Measurements from ENCODE around the gene ZMAT5. TPM values are rescaled to one million over a fixed set of nuclear protein-coding genes. Genes with fewer than 3 reads are reported as not detected.

The ZMAT5 gene
- total RNA-seq, 1 donor from 2014 or later, result 18.3 TPM

- TF ChIP-seq, protein P1, sequence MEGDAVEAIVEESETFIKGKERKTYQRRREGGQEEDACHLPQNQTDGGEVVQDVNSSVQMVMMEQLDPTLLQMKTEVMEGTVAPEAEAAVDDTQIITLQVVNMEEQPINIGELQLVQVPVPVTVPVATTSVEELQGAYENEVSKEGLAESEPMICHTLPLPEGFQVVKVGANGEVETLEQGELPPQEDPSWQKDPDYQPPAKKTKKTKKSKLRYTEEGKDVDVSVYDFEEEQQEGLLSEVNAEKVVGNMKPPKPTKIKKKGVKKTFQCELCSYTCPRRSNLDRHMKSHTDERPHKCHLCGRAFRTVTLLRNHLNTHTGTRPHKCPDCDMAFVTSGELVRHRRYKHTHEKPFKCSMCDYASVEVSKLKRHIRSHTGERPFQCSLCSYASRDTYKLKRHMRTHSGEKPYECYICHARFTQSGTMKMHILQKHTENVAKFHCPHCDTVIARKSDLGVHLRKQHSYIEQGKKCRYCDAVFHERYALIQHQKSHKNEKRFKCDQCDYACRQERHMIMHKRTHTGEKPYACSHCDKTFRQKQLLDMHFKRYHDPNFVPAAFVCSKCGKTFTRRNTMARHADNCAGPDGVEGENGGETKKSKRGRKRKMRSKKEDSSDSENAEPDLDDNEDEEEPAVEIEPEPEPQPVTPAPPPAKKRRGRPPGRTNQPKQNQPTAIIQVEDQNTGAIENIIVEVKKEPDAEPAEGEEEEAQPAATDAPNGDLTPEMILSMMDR (IDR thresholded peaks at IDR 0.05), result no peak
- Histone ChIP-seq H3K27me3 (ENCODE audit: low read depth) (no peaks in the 10 kb centered on the region), H3K9me3 (no peaks in the 10 kb centered on the region), H3K36me3 (peaks cover 86% of the 10 kb centered on the region), H3K27ac (no peak overlapping the region), H3K4me1 (peaks cover 35% of the 10 kb centered on the region), H3K4me3 (no peak overlapping the region)
- ATAC-seq (no peak), DNase-seq (no peak)
- intact Hi-C loops (cut with DNase I), result no loop called here
Observed at GRCh38 chr22:29803190-29803589, 36.4 kb upstream of the ZMAT5 start.

- H3K9me3 ChIP-seq, result no peaks in the 10 kb centered on the region
- no peak overlapping the region for H3K4me3 ChIP-seq
- ATAC-seq, result no peak
- peaks cover 81% of the 10 kb centered on the region for H3K36me3 ChIP-seq
- TF ChIP-seq, protein P1 (IDR thresholded peaks at IDR 0.05), result no peak
- peaks cover 49% of the 10 kb centered on the region for H3K4me1 ChIP-seq
- intact Hi-C loops (cut with DNase I), result no loop called here
- no peaks in the 10 kb centered on the region for H3K27me3 ChIP-seq (ENCODE audit: low read depth)
- peak overlapping the region; percentile 81 for H3K27ac ChIP-seq
- no peak for DNase-seq
Observed at GRCh38 chr22:29801796-29802195, 35.0 kb upstream of the ZMAT5 start.

DNA sequence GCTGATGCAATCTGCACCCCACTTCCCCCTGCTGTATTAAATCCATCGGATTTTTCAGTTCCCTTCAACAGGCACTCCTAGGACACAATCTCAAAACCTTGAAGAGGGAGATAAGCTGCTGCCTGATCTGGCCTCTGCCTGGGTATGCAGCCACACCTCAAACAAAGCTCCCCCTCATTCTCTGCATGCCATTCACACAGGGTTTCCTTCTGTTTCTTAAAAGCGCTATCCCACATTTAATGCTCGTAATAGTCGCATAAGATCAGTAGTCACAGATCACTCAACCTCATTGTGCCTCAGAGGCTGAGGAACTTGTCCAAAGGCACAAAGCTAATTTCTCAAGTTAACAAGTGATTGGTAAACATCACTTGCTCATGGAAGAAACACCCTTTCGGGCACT lies 34.3 kb upstream of the ZMAT5 start:
- H3K36me3 ChIP-seq, result peaks cover 81% of the 10 kb centered on the region
- H3K4me3 ChIP-seq, result no peak overlapping the region
- H3K9me3 ChIP-seq, result no peaks in the 10 kb centered on the region
- no peaks in the 10 kb centered on the region for H3K27me3 ChIP-seq (ENCODE audit: low read depth)
- ATAC-seq, result peak; percentile 46 to 72
- TF ChIP-seq, protein P1 (IDR thresholded peaks at IDR 0.05), result no peak
- DNase-seq, result no peak
- peak overlapping the region; percentile 81 for H3K27ac ChIP-seq
- H3K4me1 ChIP-seq, result peaks cover 51% of the 10 kb centered on the region
- intact Hi-C loops (cut with DNase I), result no loop called here

DNA sequence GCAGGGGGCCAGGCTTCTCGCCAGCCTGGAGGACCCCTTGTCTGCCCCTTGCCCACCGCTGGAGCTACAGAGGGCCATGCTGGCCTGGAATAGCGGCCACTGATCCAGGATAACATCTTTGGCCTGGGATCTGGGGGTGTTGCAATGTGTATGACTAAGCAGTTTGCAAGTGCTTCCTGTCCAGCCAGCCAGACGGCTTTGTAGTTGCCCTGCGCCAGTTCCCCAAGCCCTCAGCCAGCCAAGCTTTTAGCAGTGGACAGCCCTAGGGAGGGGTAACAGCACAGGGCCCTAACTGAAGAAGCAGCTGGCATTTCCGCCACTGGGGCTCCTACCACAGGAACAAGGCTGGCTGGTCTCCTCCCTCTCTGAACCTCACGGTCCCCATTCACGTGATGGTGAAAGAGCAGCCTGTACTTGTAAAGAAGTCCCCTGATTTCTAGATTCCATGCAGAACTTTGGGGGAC lies 32.4 kb upstream of the ZMAT5 start:
- H3K4me3 ChIP-seq, result peak overlapping the region; percentile 12
- no peaks in the 10 kb centered on the region for H3K9me3 ChIP-seq
- H3K27me3 ChIP-seq (ENCODE audit: low read depth), result no peaks in the 10 kb centered on the region
- peak overlapping the region; percentile 81 for H3K27ac ChIP-seq
- H3K4me1 ChIP-seq, result peaks cover 51% of the 10 kb centered on the region
- peak; percentile 96 for ATAC-seq
- TF ChIP-seq, protein P1 (IDR thresholded peaks at IDR 0.05), result no peak
- DNase-seq, result peak; percentile 95
- intact Hi-C loops (cut with DNase I), result no loop called here
- H3K36me3 ChIP-seq, result peaks cover 79% of the 10 kb centered on the region

DNA sequence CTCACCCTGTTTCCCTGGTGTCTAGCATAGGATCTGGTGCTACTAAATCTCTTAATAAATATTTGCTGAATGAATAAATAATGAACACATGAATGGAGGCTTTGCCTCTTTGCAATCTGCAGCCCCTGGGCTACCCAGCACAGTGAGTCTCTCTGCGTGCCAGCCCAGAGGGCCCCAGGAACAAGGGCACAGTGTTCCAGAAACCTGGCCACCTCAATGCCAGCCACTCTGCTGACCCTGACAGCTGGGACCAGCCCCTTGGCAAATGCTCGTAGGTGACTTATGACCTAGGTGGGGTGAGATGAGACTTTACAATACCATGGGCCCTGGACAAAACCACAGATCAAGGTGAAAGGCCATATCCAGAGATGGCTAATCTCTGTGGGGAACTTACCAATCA lies 32.0 kb upstream of the ZMAT5 start:
- no peaks in the 10 kb centered on the region for H3K27me3 ChIP-seq (ENCODE audit: low read depth)
- peaks cover 51% of the 10 kb centered on the region for H3K4me1 ChIP-seq
- no peaks in the 10 kb centered on the region for H3K9me3 ChIP-seq
- intact Hi-C loops (cut with DNase I), result no loop called here
- DNase-seq, result no peak
- TF ChIP-seq, protein P1 (IDR thresholded peaks at IDR 0.05), result no peak
- peak; percentile 9 to 20 for ATAC-seq
- peaks cover 77% of the 10 kb centered on the region for H3K36me3 ChIP-seq
- H3K4me3 ChIP-seq, result peak overlapping the region; percentile 12
- peak overlapping the region; percentile 81 for H3K27ac ChIP-seq

Measured in lower lobe of right lung (tissue), 2 donors.